ENCODE measurements around the gene PTPN11. TPM values are rescaled to one million over a fixed set of nuclear protein-coding genes. Genes with fewer than 3 reads are reported as not detected.

Gene PTPN11
- total and polyA plus RNA-seq, 2 donors (not counting 3 experiments of a cell fraction or from before 2014, with no cell fraction given), result 36.5 to 107 TPM

GRCh38 chr12:112546339-112546738 lies 127.6 kb downstream of the PTPN11 start:
- H3K79me2 ChIP-seq (ENCODE audit: control insufficient read depth, insufficient read depth, low read length), result no peaks in the 10 kb centered on the region
- no peaks in the 10 kb centered on the region for H3K36me3 ChIP-seq (ENCODE audit: control insufficient read depth in 2 of 2, extremely low read depth in 1 of 2, insufficient read depth in 2 of 2, low read length in 2 of 2)
- H3K27me3 ChIP-seq (ENCODE audit: control insufficient read depth in 2 of 2, insufficient read depth in 2 of 2, low read length in 2 of 2), result no peaks in the 10 kb centered on the region
- H2AFZ ChIP-seq (ENCODE audit: low read depth, low read length), result no peak overlapping the region
- ChIA-PET POLR2A (no interaction called here), CTCF (no interaction called here)
- H3K9ac ChIP-seq (replicated peaks; ENCODE audit: extremely low read depth, insufficient read depth, low read length), result no peak overlapping the region
- intact Hi-C loops (cut with micrococcal nuclease), result no loop called here
- H4K20me1 ChIP-seq (replicated peaks; ENCODE audit: control insufficient read depth, extremely low read depth, insufficient read depth, low read length), result no peaks in the 10 kb centered on the region
- DNase-seq (ENCODE audit: low read depth, low spot score), result no peak
- H3K9me1 ChIP-seq (replicated peaks; ENCODE audit: control insufficient read depth, extremely low read depth, insufficient read depth, low read length), result no peaks in the 10 kb centered on the region
- FAIRE-seq, result no peak
- no peak overlapping the region for H3K27ac ChIP-seq (ENCODE audit: insufficient read depth, low read depth, low read length)
- H3K9me3 ChIP-seq (replicated peaks; ENCODE audit: control insufficient read depth, insufficient read depth, low read length), result no peaks in the 10 kb centered on the region
- H3K4me3 ChIP-seq (replicated peaks in 1 of 3; ENCODE audit: insufficient read depth in 1 of 3, low read depth in 1 of 3, low read length in 3 of 3), result no peak overlapping the region
- TF ChIP-seq POLR2A (IDR thresholded peaks at IDR 0.05; ENCODE audit: low read depth, low read length) (no peak), GATA2 (IDR thresholded peaks at IDR 0.05; ENCODE audit: insufficient read depth, insufficient read length, low read depth, low read length) (no peak)
- H3K4me2 ChIP-seq (ENCODE audit: insufficient read depth, low read length), result no peak overlapping the region
- no peaks in the 10 kb centered on the region for H3K4me1 ChIP-seq (ENCODE audit: control insufficient read depth, extremely low read depth, insufficient read depth, low read length)
- no TSS peak for BruUV-seq (replicated peaks)
- dilution Hi-C loops (cut with MboI; ENCODE audit: extremely low pct_ligation_motif_present, low sequenced_read_pairs), result no loop called here

GRCh38 chr12:112546996-112547395 lies 128.2 kb downstream of the PTPN11 start:
- no peak for TF ChIP-seq FOS (IDR thresholded peaks at IDR 0.05; ENCODE audit: borderline replicate concordance, insufficient read depth, low read length)
- no peak for TF ChIP-seq JUN (IDR thresholded peaks at IDR 0.05; ENCODE audit: borderline replicate concordance, insufficient read depth, insufficient read length, low read depth)
- H3K27ac ChIP-seq (ENCODE audit: insufficient read depth, low read depth, low read length), result no peak overlapping the region
- no peaks in the 10 kb centered on the region for H3K27me3 ChIP-seq (ENCODE audit: control insufficient read depth in 2 of 2, insufficient read depth in 2 of 2, low read length in 2 of 2)
- POLR2A ChIA-PET, result no interaction called here
- H3K4me2 ChIP-seq (ENCODE audit: insufficient read depth, low read length), result no peak overlapping the region
- DNase-seq (ENCODE audit: low read depth, low spot score) (no peak), FAIRE-seq (no peak)
- CTCF ChIA-PET, result no interaction called here
- no peak overlapping the region for H3K4me3 ChIP-seq (replicated peaks in 1 of 3; ENCODE audit: insufficient read depth in 1 of 3, low read depth in 1 of 3, low read length in 3 of 3)
- no peaks in the 10 kb centered on the region for H3K9me1 ChIP-seq (replicated peaks; ENCODE audit: control insufficient read depth, extremely low read depth, insufficient read depth, low read length)
- H3K9ac ChIP-seq (replicated peaks; ENCODE audit: extremely low read depth, insufficient read depth, low read length), result no peak overlapping the region
- intact Hi-C loops (cut with micrococcal nuclease), result no loop called here
- H2AFZ ChIP-seq (ENCODE audit: low read depth, low read length), result no peak overlapping the region
- H3K79me2 ChIP-seq (ENCODE audit: control insufficient read depth, insufficient read depth, low read length), result no peaks in the 10 kb centered on the region
- no TSS peak for BruUV-seq (replicated peaks)
- no peaks in the 10 kb centered on the region for H3K36me3 ChIP-seq (ENCODE audit: control insufficient read depth in 2 of 2, extremely low read depth in 1 of 2, insufficient read depth in 2 of 2, low read length in 2 of 2)
- no peaks in the 10 kb centered on the region for H3K9me3 ChIP-seq (replicated peaks; ENCODE audit: control insufficient read depth, insufficient read depth, low read length)
- no peaks in the 10 kb centered on the region for H4K20me1 ChIP-seq (replicated peaks; ENCODE audit: control insufficient read depth, extremely low read depth, insufficient read depth, low read length)
- H3K4me1 ChIP-seq (ENCODE audit: control insufficient read depth, extremely low read depth, insufficient read depth, low read length), result no peaks in the 10 kb centered on the region
- dilution Hi-C loops (cut with MboI; ENCODE audit: extremely low pct_ligation_motif_present, low sequenced_read_pairs), result no loop called here
